ENCODE results near the gene PDE8A. TPM values are rescaled to one million over a fixed set of nuclear protein-coding genes. Genes with fewer than 3 reads are reported as not detected.

Gene PDE8A
- total RNA-seq, 1 donor from 2014 or later = 32.3 TPM

GRCh38 chr15:84961707-84962106, 19.9 kb upstream of the PDE8A start:
- ATAC-seq (ENCODE audit: low read depth) = no peak
- POLR2A ChIA-PET = no interaction called here
- Mint-ChIP-seq H3K4me3 (no peak overlapping the region), H3K27ac (no peak overlapping the region), H3K9me3 (peaks cover 2% of the 10 kb centered on the region), H3K27me3 (peaks cover 19% of the 10 kb centered on the region), H3K36me3 (ENCODE audit: low read depth) (no peaks in the 10 kb centered on the region), H3K4me1 (peaks cover 5% of the 10 kb centered on the region)
- no peak for DNase-seq
- CTCF ChIA-PET = no interaction called here
- TF ChIP-seq CTCF (IDR thresholded peaks at IDR 0.05) = no peak
- intact Hi-C loops (cut with micrococcal nuclease) = no loop called here

GRCh38 chr15:84962955-84963354, 18.7 kb upstream of the PDE8A start:
- POLR2A ChIA-PET = no interaction called here
- Mint-ChIP-seq H3K27ac (no peak overlapping the region), H3K4me3 (no peak overlapping the region), H3K36me3 (ENCODE audit: low read depth) (no peaks in the 10 kb centered on the region), H3K27me3 (peaks cover 11% of the 10 kb centered on the region), H3K9me3 (peaks cover 2% of the 10 kb centered on the region), H3K4me1 (peaks cover 5% of the 10 kb centered on the region)
- no peak for DNase-seq
- CTCF ChIA-PET = no interaction called here
- no peak for TF ChIP-seq CTCF (IDR thresholded peaks at IDR 0.05)
- intact Hi-C loops (cut with micrococcal nuclease) = no loop called here
- ATAC-seq (ENCODE audit: low read depth) = no peak

GRCh38 chr15:84967380-84967779, 14.3 kb upstream of the PDE8A start:
- Mint-ChIP-seq H3K4me3 (no peak overlapping the region), H3K36me3 (ENCODE audit: low read depth) (no peaks in the 10 kb centered on the region), H3K9me3 (peaks cover 2% of the 10 kb centered on the region), H3K27ac (no peak overlapping the region), H3K27me3 (peaks cover 4% of the 10 kb centered on the region), H3K4me1 (no peaks in the 10 kb centered on the region)
- ChIA-PET POLR2A (no interaction called here), CTCF (no interaction called here)
- intact Hi-C loops (cut with micrococcal nuclease) = no loop called here
- DNase-seq (no peak), ATAC-seq (ENCODE audit: low read depth) (no peak)
- no peak for TF ChIP-seq CTCF (IDR thresholded peaks at IDR 0.05)

GRCh38 chr15:84968301-84968700, 13.4 kb upstream of the PDE8A start:
- Mint-ChIP-seq H3K4me3 (no peak overlapping the region), H3K36me3 (ENCODE audit: low read depth) (no peaks in the 10 kb centered on the region), H3K27me3 (peaks cover 4% of the 10 kb centered on the region), H3K27ac (no peak overlapping the region), H3K9me3 (peaks cover 2% of the 10 kb centered on the region), H3K4me1 (no peaks in the 10 kb centered on the region)
- ChIA-PET CTCF (no interaction called here), POLR2A (no interaction called here)
- DNase-seq (no peak), ATAC-seq (ENCODE audit: low read depth) (no peak)
- no peak for TF ChIP-seq CTCF (IDR thresholded peaks at IDR 0.05)
- intact Hi-C loops (cut with micrococcal nuclease) = no loop called here

- Mint-ChIP-seq H3K4me3 (no peak overlapping the region), H3K27ac (no peak overlapping the region), H3K9me3 (peaks cover 2% of the 10 kb centered on the region), H3K36me3 (ENCODE audit: low read depth) (no peaks in the 10 kb centered on the region), H3K4me1 (no peaks in the 10 kb centered on the region), H3K27me3 (no peaks in the 10 kb centered on the region)
- CTCF ChIA-PET = no interaction called here
- no peak for ATAC-seq (ENCODE audit: low read depth)
- intact Hi-C loops (cut with micrococcal nuclease) = no loop called here
- DNase-seq = no peak
- POLR2A ChIA-PET = no interaction called here
- TF ChIP-seq CTCF (IDR thresholded peaks at IDR 0.05) = no peak
Observed at GRCh38 chr15:84969257-84969656, 12.4 kb upstream of the PDE8A start.

Measured in activated B cell treated with CpG ODN at 0.5 μM for 24 hours (primary cell).